Inflammatory macrophage treated with lipopolysaccharide for 4 hours (primary cell): ENCODE data around the gene HEXD.
"Not testable (repeated sequence)": the region's sequence is repeated elsewhere in the genome, so short reads cannot be mapped to it uniquely, and the experiment has no call there.

Source experiments
- DNase-seq: peaks from one replicate; pipeline ENCODE4 v3.0.0-alpha.2; 2020

The HEXD gene

GRCh38 chr17:82442643-82443464, 24.7 kb downstream of the HEXD start:
- no peak for DNase-seq

- no peak for DNase-seq
Observed at GRCh38 chr17:82443465-82444283, 25.5 kb downstream of the HEXD start.

GRCh38 chr17:82444284-82444893, 26.2 kb downstream of the HEXD start:
- no peak for DNase-seq

- no peak for DNase-seq
Observed at GRCh38 chr17:82444941-82445521, 26.9 kb downstream of the HEXD start.

- DNase-seq: no peak
Observed at GRCh38 chr17:82445542-82445941, 27.4 kb downstream of the HEXD start.

- no peak for DNase-seq
Observed at GRCh38 chr17:82446124-82446523, 28.0 kb downstream of the HEXD start.

GRCh38 chr17:82446649-82447048, 28.5 kb downstream of the HEXD start:
- DNase-seq: no peak

GRCh38 chr17:82447876-82448275, 29.7 kb downstream of the HEXD start:
- no peak for DNase-seq

GRCh38 chr17:82449131-82449882, 31.2 kb downstream of the HEXD start:
- peak; percentile 65 for DNase-seq

GRCh38 chr17:82449883-82450356, 31.8 kb downstream of the HEXD start:
- DNase-seq: no peak

GRCh38 chr17:82450357-82451106, 32.4 kb downstream of the HEXD start, which contains the start of gene CYBC1:
TSS of gene CYBC1 (minus strand) at chr17:82450752. CDS start at chr17:82449254, 1,498 bp downstream.
- peak; percentile 96 for DNase-seq

- no peak for DNase-seq
Observed at GRCh38 chr17:82452162-82452561, 34.0 kb downstream of the HEXD start.

- not testable (repeated sequence) for DNase-seq
Observed at GRCh38 chr17:82453151-82453550, 35.0 kb downstream of the HEXD start.

- DNase-seq: not testable (repeated sequence)
Observed at GRCh38 chr17:82453706-82454105, 35.6 kb downstream of the HEXD start.

GRCh38 chr17:82457073-82457928, 39.2 kb downstream of the HEXD start:
- DNase-seq: peak; percentile 65

GRCh38 chr17:82457929-82458178, 39.7 kb downstream of the HEXD start:
- no peak for DNase-seq

GRCh38 chr17:82458179-82458884, 40.2 kb downstream of the HEXD start, which contains the start of gene NARF:
TSS of gene NARF (plus strand) at chr17:82458741. CDS start at chr17:82458804, 63 bp downstream.
- DNase-seq: peak; percentile 98

GRCh38 chr17:82458885-82459424, 40.8 kb downstream of the HEXD start:
- peak; percentile 23 for DNase-seq

GRCh38 chr17:82459936-82460335, 41.8 kb downstream of the HEXD start:
- not testable (repeated sequence) for DNase-seq
